ENCODE data around the gene AKT3. TPM values are rescaled to one million over a fixed set of nuclear protein-coding genes. Genes with fewer than 3 reads are reported as not detected.

AKT3 gene
- total and polyA plus RNA-seq, 11 donors = 3.2 to 27.9 (median 16.6) TPM

DNA sequence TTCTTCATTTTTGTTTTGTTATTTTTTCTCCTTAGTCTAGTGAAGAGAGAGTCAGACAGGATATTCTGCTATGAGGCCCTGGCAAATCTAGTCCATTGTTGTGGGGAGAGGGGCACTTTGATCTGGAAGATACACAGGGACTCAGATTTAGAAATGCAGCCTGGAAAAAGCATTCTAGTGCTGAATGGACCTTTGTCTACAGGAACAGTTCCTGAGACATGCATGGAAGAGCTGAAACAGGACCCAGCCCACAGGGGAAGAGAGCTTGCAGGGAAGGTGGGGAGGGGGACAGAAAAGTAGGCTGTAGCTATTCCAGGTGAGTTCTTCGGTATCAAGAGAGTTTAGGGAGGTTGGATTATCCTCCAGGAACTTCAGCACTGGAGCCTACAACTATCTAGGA is 98.5 kb downstream of the AKT3 start:
- WGBS, 4 donors = 91 to 100% (median 93%) methylated on average over 1 of the region's 1 CpG
- H3K4me3 ChIP-seq = no peak overlapping the region
- no peak for TF ChIP-seq POLR2A (IDR thresholded peaks at IDR 0.05)
- TF ChIP-seq, protein P1, sequence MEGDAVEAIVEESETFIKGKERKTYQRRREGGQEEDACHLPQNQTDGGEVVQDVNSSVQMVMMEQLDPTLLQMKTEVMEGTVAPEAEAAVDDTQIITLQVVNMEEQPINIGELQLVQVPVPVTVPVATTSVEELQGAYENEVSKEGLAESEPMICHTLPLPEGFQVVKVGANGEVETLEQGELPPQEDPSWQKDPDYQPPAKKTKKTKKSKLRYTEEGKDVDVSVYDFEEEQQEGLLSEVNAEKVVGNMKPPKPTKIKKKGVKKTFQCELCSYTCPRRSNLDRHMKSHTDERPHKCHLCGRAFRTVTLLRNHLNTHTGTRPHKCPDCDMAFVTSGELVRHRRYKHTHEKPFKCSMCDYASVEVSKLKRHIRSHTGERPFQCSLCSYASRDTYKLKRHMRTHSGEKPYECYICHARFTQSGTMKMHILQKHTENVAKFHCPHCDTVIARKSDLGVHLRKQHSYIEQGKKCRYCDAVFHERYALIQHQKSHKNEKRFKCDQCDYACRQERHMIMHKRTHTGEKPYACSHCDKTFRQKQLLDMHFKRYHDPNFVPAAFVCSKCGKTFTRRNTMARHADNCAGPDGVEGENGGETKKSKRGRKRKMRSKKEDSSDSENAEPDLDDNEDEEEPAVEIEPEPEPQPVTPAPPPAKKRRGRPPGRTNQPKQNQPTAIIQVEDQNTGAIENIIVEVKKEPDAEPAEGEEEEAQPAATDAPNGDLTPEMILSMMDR (IDR thresholded peaks at IDR 0.05) = no peak
- DNase-seq = no peak
- H3K27me3 ChIP-seq = no peaks in the 10 kb centered on the region
- no peak for ATAC-seq
- intact Hi-C loops (cut with DNase I) = loop anchor here in 3 of 10 donors (5.0 to 10.0 kb wide), 2 partner anchors 93 to 521 kb away; no protein-coding TSS in a partner anchor
- no peaks in the 10 kb centered on the region for H3K36me3 ChIP-seq
- H3K27ac ChIP-seq = no peak overlapping the region
- H3K4me1 ChIP-seq = peaks cover 0 to 24% (median 6%) of the 10 kb centered on the region in 12 donors
- H3K9me3 ChIP-seq = no peaks in the 10 kb centered on the region

DNA sequence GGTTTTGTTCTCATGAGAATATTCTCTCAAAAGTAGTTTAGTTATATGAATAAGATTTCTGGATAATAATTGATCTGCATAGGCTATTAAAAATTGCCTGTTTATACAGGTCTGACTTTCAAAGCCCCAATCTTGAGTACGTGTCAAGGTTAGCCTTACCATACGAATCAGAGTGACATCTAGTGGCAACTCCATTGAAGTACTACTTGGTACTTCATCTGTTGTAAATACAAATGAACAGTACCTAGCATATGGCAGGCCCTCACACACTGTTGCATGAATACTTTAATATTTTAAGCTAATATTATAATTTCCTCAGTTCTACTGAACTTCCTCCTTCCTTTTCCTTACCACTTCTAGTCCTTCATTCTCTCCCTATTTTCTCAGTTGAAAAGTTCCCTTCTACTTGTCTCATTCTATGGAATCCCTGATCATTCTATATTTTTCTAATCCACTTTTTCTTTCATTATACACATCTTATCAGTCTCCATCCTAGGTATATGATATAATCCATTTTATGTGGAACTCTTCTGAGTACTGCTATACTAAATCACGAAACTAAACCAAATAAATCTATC is 101.2 kb downstream of the AKT3 start:
- intact Hi-C loops (cut with DNase I) = loop anchor here (2.0 to 10.0 kb wide), 7 partner anchors 274 to 526 kb away; no protein-coding TSS in a partner anchor
- WGBS, 4 donors = 31 to 36% (median 32%) methylated on average over 3 of the region's 3 CpGs
- TF ChIP-seq, protein P1 (IDR thresholded peaks at IDR 0.05) = peak; percentile 67 to 88 (median 82)
- TF ChIP-seq POLR2A (IDR thresholded peaks at IDR 0.05) = no peak
- DNase-seq (peak in 1 of 5 donors; percentile 24), ATAC-seq (peak; percentile 78 to 91 (median 88))
- no peak overlapping the region for H3K4me3 ChIP-seq
- H3K27ac ChIP-seq = no peak overlapping the region
- peaks cover 0 to 24% (median 6%) of the 10 kb centered on the region in 12 donors for H3K4me1 ChIP-seq
- no peaks in the 10 kb centered on the region for H3K36me3 ChIP-seq
- H3K9me3 ChIP-seq = no peaks in the 10 kb centered on the region
- H3K27me3 ChIP-seq = no peaks in the 10 kb centered on the region

DNA sequence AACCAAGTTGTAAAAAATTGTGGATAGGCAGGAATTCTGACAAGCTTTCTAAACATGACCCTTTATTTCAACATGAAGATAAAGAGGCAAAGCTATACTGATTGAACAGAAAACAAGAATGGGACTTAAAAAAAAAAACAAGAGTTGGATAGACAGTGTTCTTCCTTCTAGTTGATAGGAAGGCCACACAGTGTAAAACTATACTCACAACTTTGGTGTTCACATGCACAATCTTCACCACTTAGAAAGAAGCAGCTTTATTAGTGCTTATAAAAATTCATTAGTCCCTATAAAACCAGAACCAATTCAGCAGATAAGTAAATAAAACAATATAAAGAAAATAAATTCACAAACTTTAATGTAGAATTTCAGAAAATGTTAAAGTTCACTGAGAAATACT is 101.8 kb downstream of the AKT3 start:
- H3K36me3 ChIP-seq = no peaks in the 10 kb centered on the region
- no peak for ATAC-seq
- intact Hi-C loops (cut with DNase I) = loop anchor here (2.0 to 10.0 kb wide), 7 partner anchors 273 to 527 kb away; no protein-coding TSS in a partner anchor
- no peaks in the 10 kb centered on the region for H3K9me3 ChIP-seq
- DNase-seq = no peak
- TF ChIP-seq POLR2A (IDR thresholded peaks at IDR 0.05) = no peak
- TF ChIP-seq, protein P1 (IDR thresholded peaks at IDR 0.05) = no peak
- H3K4me3 ChIP-seq = no peak overlapping the region
- H3K27ac ChIP-seq = no peak overlapping the region
- H3K27me3 ChIP-seq = no peaks in the 10 kb centered on the region
- peaks cover 0 to 24% (median 6%) of the 10 kb centered on the region in 12 donors for H3K4me1 ChIP-seq

GRCh38 chr1:243746751-243747150 is 103.3 kb downstream of the AKT3 start:
- TF ChIP-seq POLR2A (IDR thresholded peaks at IDR 0.05) = no peak
- TF ChIP-seq, protein P1 (IDR thresholded peaks at IDR 0.05) = no peak
- intact Hi-C loops (cut with DNase I) = loop anchor here in 9 of 10 donors (5.0 to 10.0 kb wide), 6 partner anchors 272 to 528 kb away; no protein-coding TSS in a partner anchor
- no peak overlapping the region for H3K4me3 ChIP-seq
- DNase-seq (no peak), ATAC-seq (no peak)
- H3K9me3 ChIP-seq = no peaks in the 10 kb centered on the region
- H3K36me3 ChIP-seq = no peaks in the 10 kb centered on the region
- H3K27me3 ChIP-seq = no peaks in the 10 kb centered on the region
- H3K4me1 ChIP-seq = peaks cover 0 to 23% (median 6%) of the 10 kb centered on the region in 12 donors
- H3K27ac ChIP-seq = no peak overlapping the region

All from heart left ventricle (tissue), 16 donors.